HCT116 (cell line): ENCODE measurements around the gene NOSIP. TPM values are rescaled to one million over a fixed set of nuclear protein-coding genes. Genes with fewer than 3 reads are reported as not detected.

ENCODE experiments used
- ATAC-seq: fragments of 200-7000 bp; cut with Tn5 transposase; 2 replicates; pipeline ENCODE4 v1.9.1; 2020; ENCODE audit warnings: mild to moderate bottlenecking, moderate library complexity
- BruUV-seq: library from RNA; stranded (reverse); fragments of 400-500 nt; replicated peaks from 2 replicates; lab custom pipeline; 2021; lab: Mats Ljungman, UMichigan
- CTCF ChIA-PET: fragments of 300-600 bp; sonication (Branson Sonifier 250); formaldehyde crosslinking; loops from one replicate; lab custom pipeline; 2021; ENCODE audit warnings: antibody characterized with exemption; lab: Charles Lee
- POLR2A ChIA-PET: fragments of 300-600, 350-600 bp; sonication (Branson Sonifier 250); formaldehyde crosslinking; loops from one replicate; lab custom pipeline; 2021; ENCODE audit warnings: antibody characterized with exemption; lab: Charles Lee
- RAD21 ChIA-PET, 2 experiments: fragments of 300-600 bp; sonication (Branson Sonifier 250); formaldehyde crosslinking; loops; one replicate each; lab custom pipeline; 2023; ENCODE audit warnings: low total read pairs in 2 of 2; ENCODE audit not compliant: uncharacterized antibody in 2 of 2, unreplicated experiment in 2 of 2, low non-redundant PET in 1 of 2; lab: Charles Lee
- DNase-seq: peaks from one replicate; pipeline ENCODE4 v3.0.0-alpha.2; 2010; ENCODE audit warnings: low read depth, low spot score
- H2AFZ ChIP-seq: fragments of 200-600 bp; shearing (Covaris generic), sonication (generic); 2 replicates; pipeline ENCODE4 v1.6.1; 2017; ENCODE audit warnings: low read depth, mixed run types, mixed read lengths, antibody characterized with exemption, low read length; ENCODE audit not compliant: poor library complexity, severe bottlenecking
- H3K27ac ChIP-seq: 2 replicates; pipeline ENCODE4 v1.5.1; 2012; ENCODE audit warnings: low read depth, low read length
- H3K27me3 ChIP-seq: fragments of 200-600 bp; sonication (generic); 2 replicates; pipeline ENCODE4 v1.6.1; 2016; ENCODE audit warnings: mixed run types, low read length, mixed read lengths; ENCODE audit not compliant: insufficient read depth
- H3K36me3 ChIP-seq, 2 experiments: fragments of 200-500 bp in 1 of 2; fragments of 200-600 bp in 1 of 2; sonication (Bioruptor generic) in 1 of 2; sonication (generic) in 1 of 2; 2 replicates each; pipeline versions ENCODE4 v1.5.1 to v1.6.1; 2014 to 2016; ENCODE audit warnings: low read length in 2 of 2, inconsistent platforms in 1 of 2, mixed read lengths in 1 of 2, mixed run types in 1 of 2; ENCODE audit not compliant: insufficient read depth in 2 of 2, control insufficient read depth in 1 of 2
- H3K4me1 ChIP-seq, 2 experiments: fragments of 200-600 bp in 1 of 2; sonication (generic) in 1 of 2; 2 replicates each; pipeline versions ENCODE4 v1.5.1 to v1.6.1; 2012 to 2017; ENCODE audit warnings: low read length in 2 of 2, inconsistent platforms in 1 of 2, mild to moderate bottlenecking in 1 of 2, mixed read lengths in 1 of 2, mixed run types in 1 of 2, moderate library complexity in 1 of 2; ENCODE audit not compliant: insufficient read depth in 2 of 2, control insufficient read depth in 1 of 2
- H3K4me2 ChIP-seq: fragments of 200-600 bp; sonication (generic); 2 replicates; pipeline ENCODE4 v1.6.1; 2017; ENCODE audit warnings: mixed run types, low read length, mixed read lengths
- H3K4me3 ChIP-seq, 2 experiments: fragments of 200-600 bp in 1 of 2; sonication (generic) in 1 of 2; replicated peaks in 1 of 2; 2 replicates each; pipeline ENCODE4 v1.5.1; 2011 to 2016; ENCODE audit warnings: low read length in 2 of 2, control low read depth in 1 of 2, low read depth in 1 of 2, mild to moderate bottlenecking in 1 of 2, mixed read lengths in 1 of 2, mixed run types in 1 of 2
- H3K79me2 ChIP-seq: fragments of 200-600 bp; sonication (generic); 2 replicates; pipeline ENCODE4 v1.6.1; 2017; ENCODE audit warnings: mild to moderate bottlenecking, mixed run types, low read length, moderate library complexity, mixed read lengths; ENCODE audit not compliant: insufficient read depth
- H3K9ac ChIP-seq: fragments of 200-600 bp; sonication (generic); 2 replicates; pipeline ENCODE4 v1.6.1; 2016; ENCODE audit warnings: low read length, mixed read lengths
- H3K9me2 ChIP-seq: fragments of 200-600 bp; sonication (generic), shearing (Covaris generic); 2 replicates; pipeline ENCODE4 v1.6.1; 2017; ENCODE audit warnings: mixed run types, mild to moderate bottlenecking, moderate library complexity; ENCODE audit not compliant: insufficient read depth
- H3K9me3 ChIP-seq, 2 experiments: fragments of 200-500 bp in 1 of 2; fragments of 200-600 bp in 1 of 2; sonication (Bioruptor generic) in 1 of 2; sonication (generic) in 1 of 2; 2 replicates each; pipeline ENCODE4 v1.6.1; 2014 to 2017; ENCODE audit warnings: low read length in 2 of 2, mixed read lengths in 2 of 2, inconsistent platforms in 1 of 2, low read depth in 1 of 2, mild to moderate bottlenecking in 1 of 2, mixed run types in 1 of 2, moderate library complexity in 1 of 2; ENCODE audit not compliant: control insufficient read depth in 1 of 2, insufficient read depth in 1 of 2
- H4K20me1 ChIP-seq: fragments of 200-600 bp; sonication (generic), shearing (Covaris generic); 2 replicates; pipeline ENCODE4 v1.6.1; 2017; ENCODE audit warnings: mixed run types, mild to moderate bottlenecking, moderate library complexity; ENCODE audit not compliant: insufficient read depth
- JUND ChIP-seq: IDR thresholded peaks from 2 replicates; pipeline ENCODE4 v1.6.1; 2012
- POLR2A ChIP-seq: IDR thresholded peaks from 2 replicates; pipeline ENCODE4 v1.7.0; 2011; ENCODE audit warnings: borderline replicate concordance; ENCODE audit not compliant: insufficient read depth, insufficient read length; ENCODE audit errors: extremely low read depth
- SIN3A ChIP-seq: IDR thresholded peaks from 2 replicates; pipeline ENCODE4 v1.6.1; 2012; ENCODE audit warnings: low read depth
- YY1 ChIP-seq: IDR thresholded peaks from 2 replicates; pipeline ENCODE4 v1.6.1; 2011; ENCODE audit warnings: low read length, low read depth, moderate library complexity, mild to moderate bottlenecking; ENCODE audit not compliant: insufficient replicate concordance; ENCODE audit errors: extremely low read depth
- intact Hi-C: fragments of 100-400 bp; cut with micrococcal nuclease; formaldehyde crosslinking; loops from 2 replicates; pipeline ENCODE4 v1.10.0; 2022
- total RNA-seq: library from RNA; stranded (reverse); gene quantifications from one replicate; pipeline ENCODE4 v1.2.1, GENCODE V29; 2021; ENCODE audit not compliant: unreplicated experiment
- TF ChIP-seq, protein P1 (sequence below): IDR thresholded peaks from 2 replicates; pipeline ENCODE4 v1.6.1; 2012; ENCODE audit warnings: low read depth

Gene NOSIP
- total RNA-seq, 1 experiment from 2014 or later, result 133 TPM

DNA sequence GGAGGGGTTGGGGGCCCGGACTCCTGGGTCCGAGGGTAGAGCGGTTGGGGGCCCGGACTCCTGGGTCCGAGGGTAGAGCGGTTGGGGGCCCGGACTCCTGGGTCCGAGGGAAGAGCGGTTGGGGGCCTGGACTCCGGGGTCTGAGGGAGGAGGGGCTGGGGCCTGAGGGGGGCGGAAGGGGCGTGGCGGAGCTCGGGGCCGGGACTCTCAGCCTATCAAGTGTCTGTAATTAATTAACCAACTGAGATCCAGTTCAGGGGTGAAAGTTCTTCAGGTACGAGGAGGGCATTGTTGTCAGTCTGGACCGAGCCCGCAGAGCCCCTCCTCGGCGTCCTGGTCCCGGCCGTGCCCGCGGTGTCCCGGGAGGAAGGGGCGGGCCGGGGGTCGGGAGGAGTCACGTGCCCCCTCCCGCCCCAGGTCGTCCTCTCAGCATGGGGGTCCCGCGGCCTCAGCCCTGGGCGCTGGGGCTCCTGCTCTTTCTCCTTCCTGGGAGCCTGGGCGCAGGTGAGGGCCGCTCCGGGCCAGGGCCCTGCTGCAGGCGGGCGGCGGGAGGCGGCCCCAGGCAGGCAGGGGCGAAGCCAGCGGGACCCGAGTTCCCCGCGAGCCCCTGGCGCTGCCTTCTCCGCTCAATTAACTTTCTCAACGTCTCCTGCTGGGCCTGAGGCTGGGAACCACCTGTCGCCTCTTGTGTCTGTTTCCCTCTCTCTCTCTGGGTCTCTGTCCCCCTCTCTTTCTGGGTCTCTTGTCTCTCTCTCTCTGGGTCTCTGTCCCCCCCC is 67.2 kb downstream of the NOSIP start:
- CTCF ChIA-PET, result interaction anchor here (0.6 kb wide), 1 partner anchor 386 kb away, joined by 3 read pairs; no protein-coding TSS in a partner anchor
- no peak overlapping the region for H3K4me2 ChIP-seq
- H3K36me3 ChIP-seq, result no peaks in the 10 kb centered on the region
- POLR2A ChIA-PET, result interaction anchor here (0.5 to 1.5 kb wide), 2 partner anchors 61 to 77 kb away, joined by 3 read pairs; no protein-coding TSS in a partner anchor
- TF ChIP-seq YY1 (no peak), JUND (no peak), SIN3A (no peak), POLR2A (no peak)
- TF ChIP-seq, protein P1, sequence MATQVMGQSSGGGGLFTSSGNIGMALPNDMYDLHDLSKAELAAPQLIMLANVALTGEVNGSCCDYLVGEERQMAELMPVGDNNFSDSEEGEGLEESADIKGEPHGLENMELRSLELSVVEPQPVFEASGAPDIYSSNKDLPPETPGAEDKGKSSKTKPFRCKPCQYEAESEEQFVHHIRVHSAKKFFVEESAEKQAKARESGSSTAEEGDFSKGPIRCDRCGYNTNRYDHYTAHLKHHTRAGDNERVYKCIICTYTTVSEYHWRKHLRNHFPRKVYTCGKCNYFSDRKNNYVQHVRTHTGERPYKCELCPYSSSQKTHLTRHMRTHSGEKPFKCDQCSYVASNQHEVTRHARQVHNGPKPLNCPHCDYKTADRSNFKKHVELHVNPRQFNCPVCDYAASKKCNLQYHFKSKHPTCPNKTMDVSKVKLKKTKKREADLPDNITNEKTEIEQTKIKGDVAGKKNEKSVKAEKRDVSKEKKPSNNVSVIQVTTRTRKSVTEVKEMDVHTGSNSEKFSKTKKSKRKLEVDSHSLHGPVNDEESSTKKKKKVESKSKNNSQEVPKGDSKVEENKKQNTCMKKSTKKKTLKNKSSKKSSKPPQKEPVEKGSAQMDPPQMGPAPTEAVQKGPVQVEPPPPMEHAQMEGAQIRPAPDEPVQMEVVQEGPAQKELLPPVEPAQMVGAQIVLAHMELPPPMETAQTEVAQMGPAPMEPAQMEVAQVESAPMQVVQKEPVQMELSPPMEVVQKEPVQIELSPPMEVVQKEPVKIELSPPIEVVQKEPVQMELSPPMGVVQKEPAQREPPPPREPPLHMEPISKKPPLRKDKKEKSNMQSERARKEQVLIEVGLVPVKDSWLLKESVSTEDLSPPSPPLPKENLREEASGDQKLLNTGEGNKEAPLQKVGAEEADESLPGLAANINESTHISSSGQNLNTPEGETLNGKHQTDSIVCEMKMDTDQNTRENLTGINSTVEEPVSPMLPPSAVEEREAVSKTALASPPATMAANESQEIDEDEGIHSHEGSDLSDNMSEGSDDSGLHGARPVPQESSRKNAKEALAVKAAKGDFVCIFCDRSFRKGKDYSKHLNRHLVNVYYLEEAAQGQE, result no peak
- TF ChIP-seq, all 23 proteins: peak for 0
- intact Hi-C loops, result no loop called here
- no peak overlapping the region for H3K4me3 ChIP-seq
- H3K27ac ChIP-seq, result no peak overlapping the region
- no peaks in the 10 kb centered on the region for H3K79me2 ChIP-seq
- RAD21 ChIA-PET, result no interaction called here
- H2AFZ ChIP-seq, result no peak overlapping the region
- ATAC-seq (peak; percentile 18; the same call in 1 of the 2 replicates), DNase-seq (no peak)
- H3K27me3 ChIP-seq, result no peaks in the 10 kb centered on the region
- H4K20me1 ChIP-seq, result no peaks in the 10 kb centered on the region
- H3K4me1 ChIP-seq, result peaks cover 4 to 13% of the 10 kb centered on the region in 2 experiments; a peak in 3 of 4 replicates
- BruUV-seq, result no TSS peak
- H3K9me2 ChIP-seq, result no peaks in the 10 kb centered on the region
- H3K9ac ChIP-seq, result no peak overlapping the region
- H3K9me3 ChIP-seq, result no peaks in the 10 kb centered on the region
